GM18498 (cell line): Measurements from ENCODE around the gene KLHL3.

Experiments used
- ATAC-seq: cut with Tn5 transposase; IDR thresholded peaks from one replicate; pipeline ENCODE4 v1.9.1; 2021; ENCODE audit warnings: mild to moderate bottlenecking, moderate library complexity; ENCODE audit not compliant: unreplicated experiment

The KLHL3 gene

GRCh38 chr5:137636099-137636498 is 99.8 kb downstream of the KLHL3 start:
- ATAC-seq = no peak

DNA sequence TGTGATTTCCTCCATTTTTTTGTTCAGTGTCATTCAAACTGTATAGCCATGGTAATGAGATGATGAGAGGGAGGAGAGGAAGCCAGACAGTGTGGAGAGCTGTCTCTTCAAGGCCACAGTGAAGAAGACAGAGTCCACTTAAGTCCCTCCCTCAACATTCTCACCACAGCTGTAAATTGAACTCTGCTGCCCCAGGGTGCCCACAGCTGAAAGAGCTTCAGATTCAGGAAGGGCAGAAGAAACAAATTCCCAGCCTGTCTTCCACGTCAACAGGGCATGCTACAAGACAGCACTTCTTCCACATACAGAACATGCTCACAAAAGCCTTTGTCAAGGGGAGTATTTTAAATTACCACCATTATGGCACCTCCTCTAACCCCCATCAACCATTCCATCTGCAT is 100.4 kb downstream of the KLHL3 start:
- no peak for ATAC-seq

GRCh38 chr5:137633896-137634295 is 102.0 kb downstream of the KLHL3 start:
- no peak for ATAC-seq

DNA sequence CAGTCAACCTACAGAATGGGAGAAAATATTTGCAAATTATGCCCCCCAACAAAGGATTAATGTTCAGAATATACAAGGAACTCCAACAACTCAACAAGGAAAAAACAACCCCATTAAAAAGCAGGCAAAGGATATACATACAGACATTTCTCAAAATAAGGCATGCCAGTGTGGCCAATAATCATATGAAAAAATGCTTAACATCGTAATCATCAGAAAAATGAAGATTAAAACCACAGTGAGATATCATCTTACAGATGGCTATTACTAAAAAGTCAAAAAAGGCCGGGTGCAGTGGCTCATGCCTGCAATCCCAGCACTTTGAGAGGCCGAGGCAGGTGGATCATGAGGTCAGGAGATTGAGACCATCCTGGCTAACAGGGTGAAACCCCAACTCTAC is 103.2 kb downstream of the KLHL3 start:
- no peak for ATAC-seq

DNA sequence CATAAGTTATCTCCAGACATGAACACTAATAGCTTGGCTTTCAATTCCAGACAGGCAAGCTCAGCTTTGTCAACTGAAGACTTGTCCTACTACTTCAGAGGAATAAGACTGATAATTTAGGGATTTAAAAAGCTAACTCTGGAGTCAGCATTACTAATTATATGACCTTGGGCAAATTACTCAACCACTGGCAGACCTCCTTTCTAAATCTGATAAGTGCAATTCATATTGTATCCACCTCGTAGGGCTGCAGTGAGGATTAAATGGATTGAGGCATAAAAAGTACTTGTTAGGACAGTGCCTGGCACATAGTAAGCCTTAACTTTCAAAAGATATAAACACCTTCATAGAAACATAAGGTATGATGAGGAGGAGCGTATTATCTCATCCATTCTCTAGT is 104.4 kb downstream of the KLHL3 start:
- ATAC-seq = no peak

GRCh38 chr5:137630972-137631370 is 104.9 kb downstream of the KLHL3 start:
- no peak for ATAC-seq

- ATAC-seq = no peak
Observed at GRCh38 chr5:137630216-137630971, 105.5 kb downstream of the KLHL3 start.

GRCh38 chr5:137629646-137630045 is 106.2 kb downstream of the KLHL3 start:
- no peak for ATAC-seq

GRCh38 chr5:137627706-137628105 is 108.2 kb downstream of the KLHL3 start:
- no peak for ATAC-seq

DNA sequence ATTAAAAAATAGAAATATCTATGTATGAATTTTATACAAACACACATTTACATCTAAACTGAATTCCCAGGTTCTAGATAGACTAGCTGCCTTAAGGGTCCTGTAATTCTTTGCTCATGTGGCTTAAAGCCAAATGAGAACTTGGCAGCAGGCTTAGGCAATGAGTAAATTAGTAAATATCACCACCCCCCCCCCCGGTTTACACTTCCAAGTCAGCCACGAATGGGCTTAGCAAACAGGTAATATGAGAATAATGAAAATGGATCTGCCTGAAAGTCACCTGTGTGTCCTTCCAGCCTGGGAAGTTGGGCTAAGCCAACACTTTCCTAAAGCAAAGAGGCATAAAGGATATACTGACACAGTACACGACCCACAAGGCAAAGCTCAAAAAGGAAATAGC is 108.6 kb downstream of the KLHL3 start:
- ATAC-seq = no peak

GRCh38 chr5:137624786-137625349 is 111.0 kb downstream of the KLHL3 start:
- ATAC-seq = no peak

DNA sequence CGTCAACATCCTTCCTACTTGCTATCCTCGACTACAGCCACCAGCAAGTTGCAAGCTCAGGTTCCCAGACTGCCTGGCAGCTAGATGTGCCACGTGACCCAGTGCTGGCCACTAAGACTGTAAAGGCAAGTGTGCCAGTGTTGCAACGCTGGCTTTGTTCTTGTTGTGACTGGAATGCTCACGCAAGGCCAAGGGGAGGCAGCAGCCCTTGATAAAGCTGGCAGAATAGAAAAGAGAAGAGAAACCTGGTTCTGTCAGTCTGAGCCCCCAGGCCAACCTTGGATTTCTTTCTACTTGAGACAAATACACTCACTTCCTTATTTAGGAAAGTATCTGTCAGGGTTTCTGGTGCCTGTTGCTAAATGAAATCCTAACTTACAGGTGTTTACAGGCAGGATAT is 113.0 kb downstream of the KLHL3 start:
- ATAC-seq = no peak

GRCh38 chr5:137621861-137622823 is 113.7 kb downstream of the KLHL3 start:
- no peak for ATAC-seq

DNA sequence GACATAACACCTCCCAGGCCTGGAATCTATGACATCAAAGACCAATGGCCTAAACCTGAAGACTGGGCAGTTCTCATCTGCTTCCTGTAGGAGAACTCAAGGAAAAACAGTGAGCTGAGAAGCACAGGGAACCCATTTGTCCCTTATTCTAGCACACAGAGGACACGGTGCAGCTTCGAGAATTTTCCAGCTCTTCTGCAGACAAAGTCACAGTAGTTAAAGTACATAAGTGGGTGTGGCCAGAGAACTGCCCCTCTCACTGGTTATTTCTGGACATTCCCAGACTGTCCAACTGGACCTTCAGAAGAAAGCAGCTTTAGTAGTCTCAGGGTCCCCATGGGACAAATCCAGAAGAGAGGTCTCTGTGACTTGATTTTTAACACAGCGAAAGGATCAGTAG is 114.6 kb downstream of the KLHL3 start:
- no peak for ATAC-seq

DNA sequence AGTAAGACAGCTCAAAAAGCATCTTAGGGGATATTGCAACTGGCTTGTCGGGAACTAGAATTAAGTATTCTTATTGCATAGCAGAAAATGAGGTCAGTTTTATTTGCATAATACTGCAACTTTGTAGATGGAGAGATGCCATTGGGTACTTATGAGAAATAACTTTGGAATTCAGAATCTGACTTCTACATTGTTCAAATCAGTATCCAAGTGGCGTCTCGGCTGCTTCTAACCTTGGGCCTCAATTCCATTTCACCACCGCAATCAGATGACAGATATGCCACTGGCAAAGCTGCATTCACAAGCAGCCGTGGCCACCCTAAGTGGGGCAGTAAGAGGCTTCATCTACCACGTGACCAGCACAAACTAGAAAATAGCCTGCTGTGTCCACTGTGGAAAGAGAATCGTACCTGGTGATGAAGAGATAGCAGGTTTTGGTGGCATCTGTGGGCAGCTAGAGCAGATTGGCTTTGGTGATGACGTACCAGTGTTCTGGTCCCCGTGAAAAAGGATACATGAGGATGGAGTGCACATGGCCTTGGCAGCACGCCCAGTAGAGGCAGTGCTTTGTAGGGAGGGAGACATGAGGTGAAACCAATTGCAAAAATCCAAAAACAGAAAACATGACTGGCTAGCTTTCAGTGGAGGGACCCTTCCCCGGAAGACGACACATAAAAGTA is 116.6 kb downstream of the KLHL3 start:
- no peak for ATAC-seq

- ATAC-seq = no peak
Observed at GRCh38 chr5:137618476-137618875, 117.4 kb downstream of the KLHL3 start.

DNA sequence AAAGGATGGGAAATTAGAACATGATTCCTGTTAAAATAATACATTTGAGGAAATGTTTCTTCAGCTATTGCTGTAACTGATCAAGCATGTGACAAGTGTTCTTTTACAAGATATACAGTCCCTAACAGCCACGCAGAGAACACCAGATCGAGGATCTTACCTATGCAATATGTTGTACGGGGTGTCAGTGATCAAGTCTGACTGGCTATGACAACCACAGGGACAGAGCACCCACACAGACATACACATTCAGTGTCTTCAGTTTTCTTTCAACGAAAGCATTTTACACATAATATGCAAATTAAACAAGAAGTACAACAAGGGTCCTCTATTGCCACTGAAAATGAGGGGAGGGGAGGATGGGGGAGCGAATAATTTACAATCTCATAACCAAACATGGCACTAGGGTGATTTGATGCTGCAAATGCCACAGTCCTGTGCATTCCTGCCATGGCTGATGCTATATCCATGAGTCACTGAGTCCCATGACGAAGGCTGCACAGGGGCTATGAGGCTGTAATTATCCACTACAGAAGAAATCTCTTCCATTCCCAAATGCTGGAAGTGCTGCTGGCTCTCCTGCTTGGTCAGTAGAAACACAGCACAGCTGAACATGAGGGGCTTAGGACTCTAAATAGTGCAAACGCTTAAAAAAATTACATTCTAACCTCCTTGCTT is 118.2 kb downstream of the KLHL3 start:
- no peak for ATAC-seq

- ATAC-seq = no peak
Observed at GRCh38 chr5:137616046-137616445, 119.8 kb downstream of the KLHL3 start.

DNA sequence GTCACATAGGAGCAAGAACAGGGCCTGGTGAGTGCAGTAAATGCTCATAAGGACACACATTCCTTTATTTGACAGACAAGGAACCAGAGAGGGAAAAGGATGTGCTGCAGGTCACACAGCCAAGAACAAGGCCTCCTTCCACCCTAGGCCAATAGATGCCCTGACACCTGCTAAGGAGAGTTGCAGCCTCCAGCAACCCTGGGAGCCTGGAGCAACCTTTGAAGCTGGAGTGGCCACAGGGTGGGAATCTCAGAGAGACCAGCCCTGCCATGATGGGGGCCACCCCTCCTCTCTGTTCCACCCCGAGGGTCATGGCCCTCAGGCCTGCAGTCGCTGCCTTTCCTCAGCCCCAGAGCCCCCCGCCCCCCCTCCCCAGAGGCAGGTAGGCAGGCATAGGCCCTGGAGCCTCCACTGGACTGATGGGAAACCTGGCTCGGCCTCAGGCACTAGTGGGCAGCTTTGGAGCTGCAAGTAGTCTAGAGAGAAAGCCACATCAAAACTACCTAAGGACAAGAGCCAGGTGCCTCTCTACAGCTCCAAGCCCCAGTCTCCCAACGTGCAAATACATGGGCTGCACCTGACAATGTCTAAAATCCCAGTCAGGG is 120.6 kb downstream of the KLHL3 start:
- ATAC-seq = no peak
